ENCODE data around the gene PDE1C.
"Not testable (repeated sequence)": the region's sequence is repeated elsewhere in the genome, so short reads cannot be mapped to it uniquely, and the experiment has no call there.

Gene PDE1C

DNA sequence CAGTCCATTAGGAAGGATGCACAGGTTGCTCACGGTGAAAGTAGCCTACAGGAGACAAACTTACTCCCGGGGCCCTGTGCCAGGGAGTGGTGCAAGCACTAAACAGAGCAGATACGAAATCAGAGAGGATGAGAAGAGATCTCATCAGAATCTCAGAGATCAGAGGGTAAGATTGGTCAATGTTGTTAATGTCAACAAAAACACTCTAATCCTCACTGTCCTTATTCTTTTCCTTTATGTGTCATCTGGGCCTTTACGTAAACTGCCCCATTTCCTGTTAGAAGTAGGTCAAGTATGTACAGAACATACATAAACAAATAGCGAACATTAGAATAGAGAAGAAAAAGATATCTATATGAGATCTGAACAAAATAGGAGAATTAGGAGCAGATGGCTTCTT, 220.1 kb downstream of the PDE1C start:
- TF ChIP-seq, protein P1, sequence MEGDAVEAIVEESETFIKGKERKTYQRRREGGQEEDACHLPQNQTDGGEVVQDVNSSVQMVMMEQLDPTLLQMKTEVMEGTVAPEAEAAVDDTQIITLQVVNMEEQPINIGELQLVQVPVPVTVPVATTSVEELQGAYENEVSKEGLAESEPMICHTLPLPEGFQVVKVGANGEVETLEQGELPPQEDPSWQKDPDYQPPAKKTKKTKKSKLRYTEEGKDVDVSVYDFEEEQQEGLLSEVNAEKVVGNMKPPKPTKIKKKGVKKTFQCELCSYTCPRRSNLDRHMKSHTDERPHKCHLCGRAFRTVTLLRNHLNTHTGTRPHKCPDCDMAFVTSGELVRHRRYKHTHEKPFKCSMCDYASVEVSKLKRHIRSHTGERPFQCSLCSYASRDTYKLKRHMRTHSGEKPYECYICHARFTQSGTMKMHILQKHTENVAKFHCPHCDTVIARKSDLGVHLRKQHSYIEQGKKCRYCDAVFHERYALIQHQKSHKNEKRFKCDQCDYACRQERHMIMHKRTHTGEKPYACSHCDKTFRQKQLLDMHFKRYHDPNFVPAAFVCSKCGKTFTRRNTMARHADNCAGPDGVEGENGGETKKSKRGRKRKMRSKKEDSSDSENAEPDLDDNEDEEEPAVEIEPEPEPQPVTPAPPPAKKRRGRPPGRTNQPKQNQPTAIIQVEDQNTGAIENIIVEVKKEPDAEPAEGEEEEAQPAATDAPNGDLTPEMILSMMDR (IDR thresholded peaks at IDR 0.05; ENCODE audit: low read depth, low read length) = no peak
- in situ Hi-C loops (cut with HindIII; ENCODE audit: low sequenced_read_pairs) = no loop called here
- no peak for DNase-seq (ENCODE audit: low read depth, low spot score)

DNA sequence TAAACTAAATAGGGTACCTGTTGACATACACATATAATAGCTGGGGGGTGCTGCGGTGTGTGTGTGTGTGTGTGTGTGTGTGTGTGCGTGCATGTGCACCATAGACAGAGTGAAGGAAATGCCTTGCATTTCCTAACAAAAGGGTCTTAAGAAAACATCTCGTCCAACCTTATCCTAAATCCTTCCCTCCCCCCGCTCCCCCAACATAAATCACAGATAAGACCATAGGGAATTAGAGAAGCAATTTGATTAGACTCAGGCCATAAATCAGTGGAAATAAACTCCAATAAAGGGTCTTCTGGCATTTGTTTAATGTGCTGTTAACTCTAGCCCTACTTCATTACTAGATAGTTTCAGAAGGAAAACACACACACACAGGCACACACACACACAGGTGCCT, 234.7 kb downstream of the PDE1C start:
- H3K4me3 ChIP-seq (ENCODE audit: low read depth, low read length) = no peak overlapping the region
- in situ Hi-C loops (cut with HindIII; ENCODE audit: low sequenced_read_pairs) = no loop called here
- TF ChIP-seq, protein P1 (IDR thresholded peaks at IDR 0.05; ENCODE audit: low read depth, low read length) = no peak
- no peak for DNase-seq (ENCODE audit: low read depth, low spot score)

More for the DNA sequence above, 220.1 kb downstream of the PDE1C start:
- H3K4me3 ChIP-seq (ENCODE audit: low read depth, low read length) = no peak overlapping the region

DNA sequence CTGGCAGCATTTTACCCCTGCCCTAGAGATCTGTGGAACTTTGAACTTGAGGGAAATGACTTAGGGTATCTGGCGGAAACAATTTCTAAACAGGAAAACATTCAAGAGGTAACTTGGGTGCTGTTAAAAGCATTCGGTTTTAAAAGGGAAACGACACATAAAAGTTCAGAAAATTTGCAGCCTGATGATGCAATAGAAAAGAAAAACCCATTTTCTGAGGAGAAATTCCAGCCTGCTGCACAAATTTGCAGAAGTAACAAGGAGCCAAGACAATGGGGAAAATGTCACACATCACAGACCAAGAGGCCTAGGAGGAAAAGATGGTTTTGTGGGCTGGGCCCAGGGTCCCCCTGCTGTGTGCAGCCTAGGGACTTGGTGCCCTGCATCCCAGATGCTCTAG, 236.6 kb downstream of the PDE1C start:
- DNase-seq (ENCODE audit: low read depth, low spot score); H3K4me3 ChIP-seq (ENCODE audit: low read depth, low read length); in situ Hi-C loops (cut with HindIII; ENCODE audit: low sequenced_read_pairs): not testable (repeated sequence)

DNA sequence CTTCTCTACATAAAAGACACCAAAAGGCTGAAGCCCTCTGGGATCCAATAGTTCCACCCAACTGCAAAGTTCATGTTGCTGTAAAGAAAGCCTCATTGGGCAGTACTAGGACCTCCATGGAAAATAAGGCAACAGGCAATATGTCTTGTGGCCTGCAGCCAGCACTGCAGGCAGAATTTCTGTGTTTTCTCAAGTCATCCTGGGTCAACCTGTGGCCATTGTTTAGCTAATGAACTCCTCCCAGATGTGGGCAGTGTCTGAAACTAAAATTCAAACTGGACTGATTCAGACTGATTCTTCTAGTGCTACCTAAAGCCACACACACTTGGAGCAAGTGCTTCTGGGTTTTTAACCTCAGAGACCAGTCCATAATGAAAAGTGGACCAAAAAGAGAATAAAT, 241.7 kb downstream of the PDE1C start:
- no peak overlapping the region for H3K4me3 ChIP-seq (ENCODE audit: low read depth, low read length)
- DNase-seq (ENCODE audit: low read depth, low spot score) = peak; percentile 12
- TF ChIP-seq, protein P1 (IDR thresholded peaks at IDR 0.05; ENCODE audit: low read depth, low read length) = no peak
- in situ Hi-C loops (cut with HindIII; ENCODE audit: low sequenced_read_pairs) = no loop called here

DNA sequence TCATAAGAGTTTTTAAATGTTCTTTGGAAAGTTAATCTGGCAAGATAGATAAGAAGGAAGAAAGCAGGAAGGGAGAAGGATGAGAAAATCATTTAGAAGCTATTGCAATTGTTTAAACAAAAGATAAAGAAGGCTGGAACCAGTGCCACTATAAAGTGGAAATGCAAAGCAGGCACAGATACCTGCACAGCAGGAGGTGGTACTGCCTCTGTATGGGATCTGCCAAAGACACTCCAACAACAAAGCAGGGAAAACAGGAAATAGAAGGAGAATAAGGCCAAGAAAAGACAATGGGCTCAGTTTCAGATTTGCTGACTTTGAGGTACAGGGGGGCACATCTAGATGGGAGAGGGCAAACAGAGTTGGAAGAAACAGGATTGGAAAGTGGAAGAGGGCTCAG, 244.6 kb downstream of the PDE1C start:
- H3K4me3 ChIP-seq (ENCODE audit: low read depth, low read length) = no peak overlapping the region
- TF ChIP-seq, protein P1 (IDR thresholded peaks at IDR 0.05; ENCODE audit: low read depth, low read length) = no peak
- in situ Hi-C loops (cut with HindIII; ENCODE audit: low sequenced_read_pairs) = no loop called here
- DNase-seq (ENCODE audit: low read depth, low spot score) = no peak

DNA sequence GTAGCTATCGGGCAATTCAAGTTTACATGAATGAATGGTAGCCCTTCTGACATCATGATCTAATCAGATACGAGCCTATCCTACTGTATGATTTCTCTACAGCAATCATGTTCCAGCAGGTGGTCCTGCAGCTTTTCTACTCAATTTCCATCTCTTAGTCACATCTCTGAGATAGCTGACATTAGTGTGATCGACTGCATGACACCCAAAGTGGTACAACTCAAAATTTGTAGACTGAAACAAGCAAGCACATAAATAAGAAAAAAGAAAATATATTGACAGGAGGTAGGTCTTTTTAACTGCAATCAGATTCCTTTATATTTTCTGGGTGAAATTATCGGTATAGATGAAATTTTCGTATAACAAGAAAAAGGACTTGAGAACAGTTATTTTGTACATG, 251.2 kb downstream of the PDE1C start:
- in situ Hi-C loops (cut with HindIII; ENCODE audit: low sequenced_read_pairs) = no loop called here
- TF ChIP-seq, protein P1 (IDR thresholded peaks at IDR 0.05; ENCODE audit: low read depth, low read length) = no peak
- H3K4me3 ChIP-seq (ENCODE audit: low read depth, low read length) = no peak overlapping the region
- no peak for DNase-seq (ENCODE audit: low read depth, low spot score)

DNA sequence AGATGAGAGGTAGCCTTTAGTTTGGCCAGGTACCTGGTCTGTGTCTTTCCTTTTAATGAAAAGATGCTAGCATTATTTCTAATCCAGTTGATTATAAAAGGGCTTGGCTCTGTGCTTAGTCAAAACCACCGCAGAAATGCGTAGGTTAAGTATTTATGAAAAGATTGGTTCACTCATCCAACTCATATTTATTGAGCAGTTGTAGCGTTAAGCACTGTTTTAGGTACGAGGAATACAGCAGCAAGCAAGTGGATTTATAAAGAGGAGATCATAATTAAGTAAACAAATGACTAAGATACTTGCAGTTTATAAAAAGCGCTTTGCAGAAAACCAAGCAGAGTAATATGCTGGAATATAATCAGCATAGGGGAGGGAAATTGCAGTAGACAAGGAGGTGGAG, 253.4 kb downstream of the PDE1C start:
- TF ChIP-seq, protein P1 (IDR thresholded peaks at IDR 0.05; ENCODE audit: low read depth, low read length) = no peak
- in situ Hi-C loops (cut with HindIII; ENCODE audit: low sequenced_read_pairs) = no loop called here

More for the DNA sequence above, 253.4 kb downstream of the PDE1C start:
- DNase-seq (ENCODE audit: low read depth, low spot score) = no peak
- no peak overlapping the region for H3K4me3 ChIP-seq (ENCODE audit: low read depth, low read length)

Data from astrocyte of the spinal cord (primary cell).